Measurements from ENCODE around the gene GTF2H4.

GRCh38 chr6:30879684-30880427 is 28.2 kb upstream of the GTF2H4 start:
- TF ChIP-seq POLR2AphosphoS5 (IDR thresholded peaks at IDR 0.05) = no peak
- no peak for TF ChIP-seq POLR2A (IDR thresholded peaks at IDR 0.05)
- TF ChIP-seq CTCF (IDR thresholded peaks at IDR 0.05) = no peak
- TF ChIP-seq EP300 (IDR thresholded peaks at IDR 0.05) = no peak
